HG03460 (cell line): Measurements from ENCODE around the gene ACSS2.

Experiments used
- ATAC-seq: cut with Tn5 transposase; IDR thresholded peaks from one replicate; pipeline ENCODE4 v1.9.1; 2021; ENCODE audit not compliant: unreplicated experiment

ACSS2 gene

DNA sequence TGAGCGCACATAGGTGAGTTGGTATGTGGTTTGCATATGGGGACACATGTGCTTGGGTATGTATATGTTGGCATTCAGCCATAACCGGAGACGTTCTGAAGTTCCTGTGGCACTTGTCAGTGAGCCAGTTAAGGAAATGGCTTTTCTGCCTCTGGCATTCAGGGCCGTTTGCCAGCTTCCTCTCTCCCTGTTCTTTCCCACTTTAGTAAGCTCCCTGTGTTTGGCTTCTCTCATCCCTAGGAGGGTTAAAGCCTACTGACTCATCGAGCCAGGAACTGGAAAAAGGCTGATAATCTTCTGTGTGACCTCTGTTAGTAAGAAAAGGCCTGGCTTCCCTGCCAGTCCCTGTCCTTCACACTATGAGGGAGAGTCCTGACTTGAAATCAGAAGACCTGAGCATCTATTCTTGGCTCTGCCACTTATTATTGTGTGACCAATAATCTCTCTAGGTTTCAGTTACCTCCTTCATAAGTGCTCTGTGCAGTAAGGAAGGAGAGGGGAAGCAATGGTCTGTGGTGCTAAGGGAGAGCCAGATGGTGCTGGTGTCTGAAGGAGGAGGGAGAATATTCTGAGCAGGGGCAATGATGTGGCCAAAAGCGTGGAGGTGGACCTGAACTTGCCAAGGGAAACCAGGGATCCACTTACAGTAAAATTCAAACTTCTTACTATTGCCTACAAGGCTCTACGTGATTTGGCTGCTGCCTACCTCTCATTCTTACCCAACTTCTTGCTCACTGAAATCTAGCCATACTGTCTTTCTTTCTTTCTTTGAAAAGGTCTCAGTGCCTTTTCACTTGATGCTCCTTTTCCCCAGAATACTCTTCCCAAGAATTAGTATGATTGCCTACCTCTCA lies 31.4 kb downstream of the ACSS2 start:
- ATAC-seq, result no peak

DNA sequence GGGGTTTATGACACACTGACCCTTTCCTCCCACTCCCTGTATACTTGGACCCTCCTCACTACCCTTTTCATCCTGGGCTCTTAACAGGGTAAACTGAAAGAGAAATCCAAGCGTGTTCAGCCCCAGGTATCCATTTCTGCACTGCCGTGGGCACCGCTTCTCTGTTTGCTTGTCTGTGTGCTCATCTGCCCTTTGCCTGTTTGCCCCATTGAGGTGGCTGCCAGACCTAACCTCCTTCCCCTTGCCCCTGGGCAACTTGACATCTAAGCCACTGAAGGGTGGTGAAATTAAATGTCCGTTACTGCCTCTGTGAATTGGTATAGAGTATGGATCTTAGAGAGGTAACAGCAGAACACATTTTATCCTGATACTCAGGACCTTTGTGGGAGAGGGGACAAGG lies 38.7 kb downstream of the ACSS2 start:
- no peak for ATAC-seq

GRCh38 chr20:34915749-34916455 lies 39.5 kb downstream of the ACSS2 start:
- no peak for ATAC-seq

DNA sequence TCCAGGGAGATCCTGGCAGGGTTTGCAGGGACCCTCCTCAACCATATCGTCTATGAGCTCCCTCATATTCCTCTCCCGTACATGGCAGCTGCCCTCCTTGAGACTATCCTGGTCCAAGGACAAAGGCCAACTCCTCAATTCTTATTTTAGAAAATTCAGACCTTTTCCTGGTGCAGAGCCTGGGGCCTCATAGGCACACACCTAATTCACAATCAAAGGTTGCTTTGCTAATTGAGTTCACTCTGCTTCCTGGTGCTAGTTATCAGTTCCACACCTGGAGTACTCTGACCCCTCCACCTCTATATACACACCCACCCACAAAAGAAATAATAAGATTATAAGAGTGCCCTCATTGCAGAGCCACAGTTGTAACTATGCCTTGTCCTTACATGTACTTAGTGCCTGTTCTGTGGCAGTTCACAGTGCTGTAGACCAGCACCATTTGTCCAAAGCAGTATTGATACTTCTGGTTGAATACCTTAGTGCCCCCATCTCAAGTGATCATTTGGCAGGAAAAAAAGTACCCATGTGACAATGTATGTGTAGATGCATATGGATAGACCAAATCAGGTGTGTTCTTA lies 40.5 kb downstream of the ACSS2 start:
- ATAC-seq, result no peak

DNA sequence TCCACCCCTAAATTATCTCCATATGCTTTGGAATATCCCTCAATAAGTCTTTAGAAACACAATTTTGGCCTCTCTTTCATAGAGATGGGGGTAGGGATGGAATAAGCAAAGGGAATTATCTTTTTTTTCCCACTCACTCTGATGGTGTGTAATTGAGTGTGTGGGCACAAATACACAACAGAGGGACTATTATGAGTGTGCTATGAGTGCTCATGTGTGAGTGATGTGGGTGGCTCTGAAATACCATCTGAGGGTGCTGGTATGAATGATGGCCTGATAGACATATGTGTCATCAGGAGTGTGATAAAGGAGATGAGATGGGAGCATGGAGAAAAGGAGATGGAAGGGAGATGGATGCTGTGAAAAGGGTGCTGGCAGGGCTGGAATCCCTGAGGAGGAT lies 43.6 kb downstream of the ACSS2 start:
- no peak for ATAC-seq

- no peak for ATAC-seq
Observed at GRCh38 chr20:34921436-34921835, 45.0 kb downstream of the ACSS2 start.

GRCh38 chr20:34922654-34923381 lies 46.4 kb downstream of the ACSS2 start:
- ATAC-seq, result no peak

GRCh38 chr20:34923414-34923813 lies 47.0 kb downstream of the ACSS2 start:
- no peak for ATAC-seq

GRCh38 chr20:34925341-34925740 lies 48.9 kb downstream of the ACSS2 start:
- no peak for ATAC-seq

DNA sequence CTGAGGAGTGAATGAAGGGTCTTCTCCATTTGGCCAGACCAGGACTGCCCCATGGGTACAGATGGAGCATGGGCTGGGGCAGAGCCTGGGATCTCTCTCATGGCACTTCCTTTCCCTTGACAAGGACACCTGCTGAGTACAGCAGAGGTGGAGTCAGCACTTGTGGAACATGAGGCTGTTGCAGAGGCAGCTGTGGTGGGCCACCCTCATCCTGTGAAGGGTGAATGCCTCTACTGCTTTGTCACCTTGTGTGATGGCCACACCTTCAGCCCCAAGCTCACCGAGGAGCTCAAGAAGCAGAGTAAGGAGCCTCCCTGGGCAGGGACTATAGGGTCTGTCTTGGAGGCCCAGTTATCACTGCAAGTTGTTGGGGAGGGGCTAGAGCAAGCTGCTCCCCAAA lies 49.6 kb downstream of the ACSS2 start:
- ATAC-seq, result no peak

DNA sequence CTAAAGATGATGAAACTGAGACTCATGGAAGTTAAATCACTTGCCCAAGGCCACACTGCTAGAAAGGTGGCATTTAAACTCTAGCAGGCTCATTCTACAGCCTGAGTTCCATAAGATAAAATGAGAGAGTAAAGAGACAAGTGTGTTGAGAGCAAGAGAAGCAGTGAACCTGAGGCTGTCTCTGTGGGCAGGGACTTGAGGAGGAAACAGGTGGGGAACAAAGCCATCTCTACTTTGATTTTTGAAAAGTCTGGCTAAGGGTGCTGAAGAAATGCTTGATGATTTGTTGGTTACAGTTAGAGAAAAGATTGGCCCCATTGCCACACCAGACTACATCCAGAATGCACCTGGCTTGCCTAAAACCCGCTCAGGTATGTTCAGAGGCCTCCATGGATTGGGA lies 50.2 kb downstream of the ACSS2 start:
- no peak for ATAC-seq

- no peak for ATAC-seq
Observed at GRCh38 chr20:34927736-34928135, 51.3 kb downstream of the ACSS2 start.

DNA sequence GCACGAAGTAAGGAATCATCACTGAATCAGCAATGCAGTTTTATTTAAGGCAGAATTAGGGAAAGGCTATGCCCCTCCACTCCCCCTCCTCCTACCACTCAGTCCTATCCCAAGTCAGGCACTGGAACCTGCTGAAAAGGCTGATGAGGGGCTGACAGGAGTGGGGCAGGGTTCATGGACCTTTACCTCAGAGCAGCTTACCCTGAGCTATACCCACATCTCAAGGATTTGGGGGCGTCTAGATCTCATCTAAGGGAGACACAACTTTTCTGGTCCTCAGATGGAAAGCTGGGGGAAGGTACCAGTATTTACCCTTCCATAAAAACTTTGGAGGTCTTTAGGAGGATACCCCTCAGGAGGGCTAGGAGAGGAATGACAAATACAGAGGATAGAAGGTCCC lies 52.0 kb downstream of the ACSS2 start:
- no peak for ATAC-seq

GRCh38 chr20:34931771-34932170 lies 55.4 kb downstream of the ACSS2 start:
- no peak for ATAC-seq

DNA sequence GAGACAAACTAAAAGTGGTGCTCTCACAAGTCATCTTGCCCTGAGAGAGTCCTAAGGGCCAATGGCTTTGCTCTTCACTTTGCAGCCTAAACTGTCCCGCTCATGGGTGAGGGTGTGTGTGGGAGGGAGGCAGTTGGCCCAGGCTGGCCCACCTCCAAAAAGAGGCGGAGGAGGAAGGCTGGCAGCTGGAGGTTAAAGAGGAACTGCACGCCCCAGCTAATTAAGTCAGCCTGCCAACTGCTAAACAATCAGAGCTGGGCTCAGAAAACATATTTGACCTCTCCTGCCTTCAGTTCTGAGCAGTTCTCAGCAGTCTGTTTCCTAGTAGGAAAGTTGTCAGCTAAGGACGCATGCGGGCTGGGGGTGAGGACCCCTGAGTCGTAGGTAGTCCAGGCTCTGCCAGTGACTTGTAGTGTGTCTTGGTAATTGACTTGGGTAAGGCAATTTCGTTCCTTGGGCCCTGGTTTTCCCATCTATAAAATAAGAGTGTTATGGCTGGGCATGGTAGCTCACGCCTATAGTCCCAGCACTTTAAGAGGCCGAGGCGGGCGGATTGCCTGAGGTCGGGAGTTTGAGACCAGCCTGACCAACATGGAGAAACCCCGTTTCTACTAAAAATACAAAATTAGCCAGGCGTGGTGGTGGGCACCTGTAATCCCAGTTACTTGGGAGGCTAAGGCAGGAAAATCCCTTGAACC lies 62.2 kb downstream of the ACSS2 start:
- no peak for ATAC-seq

GRCh38 chr20:34940081-34940481 lies 63.7 kb downstream of the ACSS2 start:
- no peak for ATAC-seq

DNA sequence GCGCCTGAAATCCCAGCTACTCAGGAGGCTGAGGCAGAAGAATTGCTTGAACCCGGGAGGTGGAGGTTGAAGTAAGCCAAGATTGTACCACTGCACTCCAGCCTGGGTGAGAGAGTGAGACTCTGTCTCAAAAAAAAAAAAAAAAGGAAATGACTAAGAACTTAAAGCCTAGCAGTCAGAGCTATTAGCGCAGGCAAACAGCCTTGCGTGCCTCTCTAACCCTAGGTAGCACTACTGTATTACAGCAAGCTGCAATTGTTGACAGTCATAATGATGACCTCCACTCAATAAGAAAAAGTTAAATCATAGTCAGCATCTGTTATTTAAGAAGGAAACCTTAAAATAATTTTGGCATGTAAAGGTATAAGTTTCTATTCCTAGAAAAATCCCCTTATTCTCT lies 64.8 kb downstream of the ACSS2 start:
- no peak for ATAC-seq

DNA sequence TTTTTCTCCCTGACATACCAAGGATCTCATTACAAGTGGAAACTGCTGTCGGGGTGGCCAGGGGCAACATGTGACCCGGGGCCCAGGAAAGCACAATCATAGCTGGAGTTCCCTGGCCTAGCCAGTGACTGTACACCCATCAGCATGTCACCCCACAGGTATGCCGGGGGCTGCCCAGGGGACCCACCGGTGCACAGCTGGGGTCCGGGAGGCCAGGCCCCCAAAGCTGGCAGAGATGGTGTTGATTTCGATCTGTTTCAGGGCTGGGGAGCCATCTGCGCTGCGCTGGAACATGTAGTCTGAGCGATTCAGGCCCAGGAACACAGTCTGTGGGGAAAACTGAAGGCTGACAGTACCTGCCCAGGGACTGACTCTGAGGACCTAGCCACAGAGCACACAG lies 65.9 kb downstream of the ACSS2 start:
- no peak for ATAC-seq

DNA sequence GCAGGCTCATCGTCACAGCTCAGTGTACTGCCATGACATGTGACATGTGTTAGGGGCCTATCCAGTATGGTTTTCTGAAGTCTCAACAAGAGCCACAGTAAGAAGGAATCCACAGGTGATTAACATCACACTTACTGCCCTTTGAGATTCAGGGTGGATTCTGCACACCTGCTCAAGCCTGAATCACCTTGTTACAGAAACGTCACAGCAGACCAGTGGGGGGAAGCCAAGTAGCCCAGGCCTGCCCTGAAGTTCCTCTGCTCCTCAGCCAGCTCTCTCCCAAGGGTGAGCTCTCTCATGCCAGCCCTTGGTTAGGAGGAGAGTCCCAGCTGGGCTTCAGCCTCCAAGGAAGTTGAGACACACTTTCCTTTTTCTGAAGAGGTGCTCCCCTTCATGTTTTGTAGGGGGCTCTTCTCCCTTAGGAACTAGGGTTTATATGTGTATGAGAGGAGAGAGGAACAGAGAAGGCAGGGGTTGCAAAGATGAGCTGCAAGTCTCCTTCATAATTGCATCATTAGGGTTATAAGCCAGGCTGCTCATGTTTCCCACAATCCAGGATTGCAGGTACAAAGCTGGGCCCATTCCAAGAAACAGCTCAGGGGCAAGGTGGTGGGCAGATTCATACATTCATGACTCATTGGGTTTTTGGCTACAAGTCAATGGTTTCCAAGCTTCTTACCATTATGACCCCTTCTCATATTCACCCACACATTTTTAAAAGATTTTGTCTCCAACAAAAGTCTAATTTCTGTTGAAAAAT lies 67.6 kb downstream of the ACSS2 start:
- ATAC-seq, result no peak
